ENCODE data around the gene ATP5F1C. TPM values are rescaled to one million over a fixed set of nuclear protein-coding genes. Genes with fewer than 3 reads are reported as not detected.

The ATP5F1C gene
- total and polyA plus RNA-seq, 2 donors (not counting 3 experiments of a cell fraction or from before 2014, with no cell fraction given), result 184 to 290 TPM

DNA sequence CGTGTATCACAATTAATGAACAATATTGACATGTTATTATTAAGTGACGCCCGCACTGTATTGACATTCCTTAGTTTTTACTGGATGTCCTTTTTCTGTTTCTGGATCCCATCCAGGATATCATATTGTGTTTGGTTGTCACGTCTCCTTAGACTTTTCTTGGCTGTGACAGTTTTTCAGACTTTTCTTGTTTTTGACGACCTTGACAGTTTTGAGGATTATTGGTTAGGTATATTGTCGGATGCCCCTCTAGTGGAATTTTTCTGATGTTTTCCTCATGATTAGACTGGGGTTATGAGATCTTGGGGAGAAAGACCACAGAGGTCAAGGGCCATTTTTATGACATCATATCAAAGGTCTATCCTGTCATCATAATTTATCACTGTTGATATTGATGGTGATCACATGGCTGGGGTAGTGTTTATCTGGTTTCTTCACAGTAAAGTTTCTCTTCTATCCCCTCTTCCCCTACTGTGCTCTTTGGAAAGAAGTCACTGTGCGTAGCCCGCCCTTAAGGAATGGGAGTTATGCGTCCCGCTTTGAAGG is 41.4 kb downstream of the ATP5F1C start:
- DNase-seq (ENCODE audit: low read depth, low spot score) (no peak), FAIRE-seq (no peak)
- no peaks in the 10 kb centered on the region for H3K27me3 ChIP-seq (ENCODE audit: control insufficient read depth in 2 of 2, insufficient read depth in 2 of 2, low read length in 2 of 2)
- POLR2A ChIA-PET, result no interaction called here
- intact Hi-C loops (cut with micrococcal nuclease), result no loop called here
- H3K9me3 ChIP-seq (replicated peaks; ENCODE audit: control insufficient read depth, insufficient read depth, low read length), result no peaks in the 10 kb centered on the region
- dilution Hi-C loops (cut with MboI; ENCODE audit: extremely low pct_ligation_motif_present, low sequenced_read_pairs), result no loop called here
- H3K27ac ChIP-seq (ENCODE audit: insufficient read depth, low read depth, low read length), result no peak overlapping the region
- H3K9me1 ChIP-seq (replicated peaks; ENCODE audit: control insufficient read depth, extremely low read depth, insufficient read depth, low read length), result no peaks in the 10 kb centered on the region
- H3K4me3 ChIP-seq (replicated peaks in 1 of 3; ENCODE audit: insufficient read depth in 1 of 3, low read depth in 1 of 3, low read length in 3 of 3), result no peak overlapping the region
- H4K20me1 ChIP-seq (replicated peaks; ENCODE audit: control insufficient read depth, extremely low read depth, insufficient read depth, low read length), result no peaks in the 10 kb centered on the region
- peaks cover 39% of the 10 kb centered on the region for H3K79me2 ChIP-seq (ENCODE audit: control insufficient read depth, insufficient read depth, low read length)
- peaks cover 4% of the 10 kb centered on the region in 2 experiments for H3K36me3 ChIP-seq (ENCODE audit: control insufficient read depth in 2 of 2, extremely low read depth in 1 of 2, insufficient read depth in 2 of 2, low read length in 2 of 2)
- CTCF ChIA-PET, result no interaction called here
- peaks cover 2% of the 10 kb centered on the region for H3K4me1 ChIP-seq (ENCODE audit: control insufficient read depth, extremely low read depth, insufficient read depth, low read length)
- BruUV-seq (replicated peaks), result no TSS peak
- no peak overlapping the region for H2AFZ ChIP-seq (ENCODE audit: low read depth, low read length)
- no peak for TF ChIP-seq MYC (IDR thresholded peaks at IDR 0.05; ENCODE audit: low read depth, low read length)
- TF ChIP-seq JUN (IDR thresholded peaks at IDR 0.05; ENCODE audit: borderline replicate concordance, insufficient read depth, insufficient read length, low read depth), result no peak
- no peak for TF ChIP-seq FOS (IDR thresholded peaks at IDR 0.05; ENCODE audit: borderline replicate concordance, insufficient read depth, low read length)
- TF ChIP-seq GATA2 (IDR thresholded peaks at IDR 0.05; ENCODE audit: insufficient read depth, insufficient read length, low read depth, low read length), result no peak
- TF ChIP-seq EZH2 (IDR thresholded peaks at IDR 0.05; ENCODE audit: borderline replicate concordance, low read depth, low read length, severe bottlenecking), result no peak
- TF ChIP-seq, protein P1, sequence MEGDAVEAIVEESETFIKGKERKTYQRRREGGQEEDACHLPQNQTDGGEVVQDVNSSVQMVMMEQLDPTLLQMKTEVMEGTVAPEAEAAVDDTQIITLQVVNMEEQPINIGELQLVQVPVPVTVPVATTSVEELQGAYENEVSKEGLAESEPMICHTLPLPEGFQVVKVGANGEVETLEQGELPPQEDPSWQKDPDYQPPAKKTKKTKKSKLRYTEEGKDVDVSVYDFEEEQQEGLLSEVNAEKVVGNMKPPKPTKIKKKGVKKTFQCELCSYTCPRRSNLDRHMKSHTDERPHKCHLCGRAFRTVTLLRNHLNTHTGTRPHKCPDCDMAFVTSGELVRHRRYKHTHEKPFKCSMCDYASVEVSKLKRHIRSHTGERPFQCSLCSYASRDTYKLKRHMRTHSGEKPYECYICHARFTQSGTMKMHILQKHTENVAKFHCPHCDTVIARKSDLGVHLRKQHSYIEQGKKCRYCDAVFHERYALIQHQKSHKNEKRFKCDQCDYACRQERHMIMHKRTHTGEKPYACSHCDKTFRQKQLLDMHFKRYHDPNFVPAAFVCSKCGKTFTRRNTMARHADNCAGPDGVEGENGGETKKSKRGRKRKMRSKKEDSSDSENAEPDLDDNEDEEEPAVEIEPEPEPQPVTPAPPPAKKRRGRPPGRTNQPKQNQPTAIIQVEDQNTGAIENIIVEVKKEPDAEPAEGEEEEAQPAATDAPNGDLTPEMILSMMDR (IDR thresholded peaks at IDR 0.05; ENCODE audit: extremely low read depth in 1 of 2, insufficient read depth in 1 of 2, low read depth in 1 of 2, low read length in 2 of 2), result no peak
- no peak for TF ChIP-seq POLR2AphosphoS5 (IDR thresholded peaks at IDR 0.05; ENCODE audit: insufficient read depth, low read depth, low read length)
- no peak for TF ChIP-seq POLR2A (IDR thresholded peaks at IDR 0.05; ENCODE audit: low read depth, low read length)
- TF ChIP-seq, protein P2, sequence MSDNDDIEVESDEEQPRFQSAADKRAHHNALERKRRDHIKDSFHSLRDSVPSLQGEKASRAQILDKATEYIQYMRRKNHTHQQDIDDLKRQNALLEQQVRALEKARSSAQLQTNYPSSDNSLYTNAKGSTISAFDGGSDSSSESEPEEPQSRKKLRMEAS (IDR thresholded peaks at IDR 0.05; ENCODE audit: insufficient read depth, insufficient read length), result no peak
- no peak overlapping the region for H3K4me2 ChIP-seq (ENCODE audit: insufficient read depth, low read length)
- H3K9ac ChIP-seq (replicated peaks; ENCODE audit: extremely low read depth, insufficient read depth, low read length), result no peak overlapping the region
